Measurements from ENCODE around the gene MIPEP.

GRCh38 chr13:23790577-23791170 is 98.5 kb downstream of the MIPEP start:
- TF ChIP-seq MAX (IDR thresholded peaks at IDR 0.05) (no peak), CTCF (IDR thresholded peaks at IDR 0.05) (no peak)
